EL (cell line): ENCODE results near the gene TRIM44.

ENCODE experiments used
- DNase-seq: peaks from one replicate; pipeline ENCODE4 v3.0.0-alpha.2; 2016

The TRIM44 gene

DNA sequence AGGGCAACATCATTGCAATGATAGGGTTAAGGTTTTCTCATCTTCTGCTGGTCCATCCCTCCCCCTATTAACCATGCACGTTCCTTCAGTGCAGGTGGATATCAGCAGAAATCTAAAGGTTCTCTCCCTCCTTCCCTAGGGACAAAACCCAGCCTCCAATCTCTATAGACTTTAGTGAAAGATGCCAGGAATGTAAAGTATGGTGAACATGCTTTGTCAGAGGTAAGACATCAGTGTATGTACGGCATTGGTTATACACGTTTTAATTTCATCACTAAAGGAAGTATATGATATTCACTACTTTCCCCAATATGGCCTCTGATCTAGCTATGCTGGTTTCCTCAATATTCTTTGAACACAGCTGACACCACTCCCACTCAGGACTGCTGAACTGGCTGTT lies 200.1 kb downstream of the TRIM44 start:
- no peak for DNase-seq

DNA sequence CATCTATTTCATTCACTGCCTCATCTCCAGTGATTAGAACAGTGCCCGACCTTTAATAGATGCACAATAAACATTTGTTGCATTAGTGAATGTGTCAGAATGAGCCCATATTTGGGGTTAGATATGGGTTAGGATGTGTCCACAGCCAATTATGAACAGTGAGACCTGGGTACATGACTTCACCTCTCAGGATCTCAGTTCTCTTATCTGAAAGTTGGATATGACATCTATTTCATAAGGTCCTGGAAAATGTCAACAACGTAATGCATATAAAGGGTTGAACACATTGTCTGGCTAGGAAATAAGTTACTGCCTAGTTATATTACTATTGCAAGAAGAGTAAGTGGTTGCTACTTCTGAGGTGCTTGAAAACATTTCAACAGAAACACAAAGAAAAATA lies 201.6 kb downstream of the TRIM44 start:
- no peak for DNase-seq

DNA sequence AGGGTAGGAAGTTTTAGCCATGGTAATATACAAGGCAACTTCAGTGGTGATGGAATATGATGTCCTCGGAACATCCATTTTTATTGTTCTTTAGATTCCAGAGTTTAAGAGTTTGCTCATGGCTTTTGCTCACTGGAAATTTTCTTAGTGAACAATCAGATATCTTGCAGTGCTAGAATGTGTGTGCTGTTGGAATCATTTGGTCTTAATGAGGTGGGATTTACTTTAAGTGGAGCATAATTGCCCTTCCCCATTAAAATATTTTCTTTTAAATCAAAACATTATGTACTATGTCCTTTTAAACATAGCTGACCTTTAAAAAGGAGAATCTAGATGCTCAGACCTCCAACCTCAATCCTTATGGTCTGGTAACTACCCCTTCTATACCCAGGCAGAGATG lies 204.0 kb downstream of the TRIM44 start:
- no peak for DNase-seq
